Panc1 (cell line): Measurements from ENCODE around the gene MAMLD1. TPM values are rescaled to one million over a fixed set of nuclear protein-coding genes. Genes with fewer than 3 reads are reported as not detected.

Source experiments
- ATAC-seq: fragments of 200-7000 bp; cut with Tn5 transposase; 2 replicates; pipeline ENCODE4 v1.9.1; 2020; ENCODE audit warnings: mild to moderate bottlenecking, moderate library complexity
- BruUV-seq: library from RNA; stranded (reverse); fragments of 400-500 nt; replicated peaks from 2 replicates; lab custom pipeline; 2021; lab: Mats Ljungman, UMichigan
- CTCF ChIA-PET: fragments of 300-600 bp; sonication (Branson Sonifier 250); formaldehyde crosslinking; loops from one replicate; lab custom pipeline; 2022; ENCODE audit warnings: antibody characterized with exemption; lab: Charles Lee
- POLR2A ChIA-PET: fragments of 300-600 bp; sonication (Branson Sonifier 250); formaldehyde crosslinking; loops from one replicate; lab custom pipeline; 2022; ENCODE audit warnings: antibody characterized with exemption; lab: Charles Lee
- DNase-seq: peaks from one replicate; pipeline ENCODE4 v3.0.0-alpha.2; 2010; ENCODE audit warnings: low read depth, low spot score
- H3K27ac ChIP-seq: 2 replicates; pipeline ENCODE4 v1.5.1; 2011; ENCODE audit warnings: mild to moderate bottlenecking, low read length, inconsistent platforms
- H3K27me3 ChIP-seq: fragments of 200-500 bp; sonication (Bioruptor generic); 2 replicates; pipeline ENCODE4 v1.6.0; 2014; ENCODE audit warnings: low read length, inconsistent platforms; ENCODE audit not compliant: control insufficient read depth, insufficient read depth
- H3K36me3 ChIP-seq: fragments of 200-500 bp; sonication (Bioruptor generic); 2 replicates; pipeline ENCODE4 v1.5.1; 2014; ENCODE audit warnings: inconsistent platforms, mild to moderate bottlenecking, low read length, moderate library complexity; ENCODE audit not compliant: control insufficient read depth, insufficient read depth
- H3K4me1 ChIP-seq: 2 replicates; pipeline ENCODE4 v1.5.1; 2011; ENCODE audit warnings: inconsistent platforms, mild to moderate bottlenecking, low read length, moderate library complexity; ENCODE audit not compliant: control insufficient read depth, insufficient read depth
- H3K4me3 ChIP-seq, 2 experiments: 2 replicates each; pipeline ENCODE4 v1.5.1; 2011 to 2012; ENCODE audit warnings: low read depth in 2 of 2, low read length in 2 of 2, mild to moderate bottlenecking in 2 of 2, inconsistent platforms in 1 of 2, moderate library complexity in 1 of 2
- H3K9me3 ChIP-seq: fragments of 200-500 bp; sonication (Bioruptor generic); 2 replicates; pipeline ENCODE4 v1.5.1; 2014; ENCODE audit warnings: low read depth, mild to moderate bottlenecking, inconsistent platforms, low read length, moderate library complexity; ENCODE audit not compliant: control insufficient read depth, insufficient read depth
- CTCF ChIP-seq: fragments of 450-650 bp; IDR thresholded peaks from 2 replicates; pipeline ENCODE4 v1.5.1; 2017; ENCODE audit warnings: mild to moderate bottlenecking
- POLR2AphosphoS5 ChIP-seq: IDR thresholded peaks from 2 replicates; pipeline ENCODE4 v1.6.1; 2012; ENCODE audit warnings: mild to moderate bottlenecking, low read depth, low read length, moderate library complexity
- SIN3A ChIP-seq: IDR thresholded peaks from 2 replicates; pipeline ENCODE4 v1.6.1; 2012; ENCODE audit warnings: low read depth, mild to moderate bottlenecking, low read length, moderate library complexity, borderline replicate concordance; ENCODE audit not compliant: insufficient read depth
- TCF7L2 ChIP-seq: IDR thresholded peaks from 2 replicates; pipeline ENCODE4 v1.6.1; 2011; ENCODE audit warnings: mild to moderate bottlenecking, low read depth, low read length, inconsistent platforms
- in situ Hi-C: cut with HindIII; loops from 2 replicates; pipeline ENCODE4 v1.10.0; 2016; ENCODE audit warnings: low sequenced_read_pairs, low pct_unique_long_range_greater_than_20kb
- intact Hi-C: fragments of 100-400 bp; cut with micrococcal nuclease; formaldehyde crosslinking; loops from one replicate; pipeline ENCODE4 v1.10.0; 2022; ENCODE audit not compliant: unreplicated experiment
- total RNA-seq: library from RNA; stranded (reverse); gene quantifications from one replicate; pipeline ENCODE4 v1.2.1, GENCODE V29; 2021; ENCODE audit not compliant: unreplicated experiment
- TF ChIP-seq, protein P1 (sequence below), 2 experiments: IDR thresholded peaks; 2 replicates each; pipeline ENCODE4 v1.6.1; 2011 to 2012; ENCODE audit warnings: low read depth in 2 of 2, control low read depth in 1 of 2, low read length in 1 of 2, mild to moderate bottlenecking in 1 of 2, moderate library complexity in 1 of 2; ENCODE audit not compliant: insufficient read depth in 1 of 2

The MAMLD1 gene
- total RNA-seq, 1 experiment from 2014 or later = 2.1 TPM

- in situ Hi-C loops = no loop called here
- no peaks in the 10 kb centered on the region; the same call in 1 of the 2 replicates for H3K27me3 ChIP-seq
- intact Hi-C loops = loop anchor here (5.0 to 10.0 kb wide), 2 partner anchors 121 to 319 kb away; no protein-coding TSS in a partner anchor
- no TSS peak for BruUV-seq
- no peaks in the 10 kb centered on the region for H3K36me3 ChIP-seq
- H3K4me3 ChIP-seq = peak overlapping the region; percentile 51 to 84
- H3K27ac ChIP-seq = no peak overlapping the region
- DNase-seq = no peak
- POLR2A ChIA-PET = no interaction called here
- TF ChIP-seq TCF7L2 = no peak
- TF ChIP-seq SIN3A = no peak
- no peak for TF ChIP-seq POLR2AphosphoS5
- TF ChIP-seq CTCF = 0 out of 2 replicates have a peak, but pooled peaks have one; percentile 21
- no peaks in the 10 kb centered on the region for H3K9me3 ChIP-seq
- CTCF ChIA-PET = interaction anchor here (0.6 to 0.7 kb wide), 3 partner anchors 13 to 416 kb away, joined by 3 read pairs; no protein-coding TSS in a partner anchor
- peaks cover 8% of the 10 kb centered on the region; the same call in 1 of the 2 replicates for H3K4me1 ChIP-seq
- ATAC-seq = no peak
Measured at GRCh38 chrX:150365990-150366911, 3.1 kb downstream of the MAMLD1 start.

DNA sequence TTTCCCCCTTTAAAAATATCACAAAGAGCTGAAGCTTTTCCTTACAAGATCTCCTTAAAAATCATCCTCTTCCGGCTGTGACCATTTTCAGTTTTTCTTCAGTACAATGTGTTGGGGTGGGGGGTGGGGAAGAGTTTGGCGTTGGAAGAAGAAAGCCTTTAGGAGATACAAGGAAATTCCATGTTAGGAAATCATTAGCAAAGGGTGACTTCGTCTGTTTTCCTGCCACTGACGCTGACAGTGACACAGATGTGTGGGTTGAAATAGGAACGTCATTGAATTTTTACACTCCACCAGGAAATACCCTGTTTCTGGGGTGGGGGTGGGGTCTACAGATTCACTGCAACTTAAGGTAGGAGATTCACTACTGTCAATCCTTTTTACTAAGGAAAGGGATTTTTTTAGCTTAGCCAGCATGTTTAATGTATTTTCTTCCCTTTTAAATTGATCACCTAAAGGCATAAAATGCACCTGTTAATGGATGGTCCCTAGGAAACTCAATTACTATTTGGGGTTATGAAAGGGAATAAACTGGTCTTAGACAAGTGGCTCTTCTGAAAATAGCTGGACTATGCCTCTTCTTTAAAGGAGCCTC is 3.9 kb downstream of the MAMLD1 start:
- Histone ChIP-seq H3K9me3 (no peaks in the 10 kb centered on the region), H3K4me1 (peaks cover 8% of the 10 kb centered on the region; the same call in 1 of the 2 replicates), H3K36me3 (no peaks in the 10 kb centered on the region), H3K4me3 (peak overlapping the region; percentile 51 to 84), H3K27me3 (no peaks in the 10 kb centered on the region; the same call in 1 of the 2 replicates), H3K27ac (no peak overlapping the region)
- BruUV-seq = no TSS peak
- ATAC-seq (no peak), DNase-seq (no peak)
- in situ Hi-C loops (no loop called here), intact Hi-C loops (loop anchor here (5.0 to 10.0 kb wide), 2 partner anchors 120 to 318 kb away; no protein-coding TSS in a partner anchor)
- TF ChIP-seq POLR2AphosphoS5 = no peak
- TF ChIP-seq, protein P1, sequence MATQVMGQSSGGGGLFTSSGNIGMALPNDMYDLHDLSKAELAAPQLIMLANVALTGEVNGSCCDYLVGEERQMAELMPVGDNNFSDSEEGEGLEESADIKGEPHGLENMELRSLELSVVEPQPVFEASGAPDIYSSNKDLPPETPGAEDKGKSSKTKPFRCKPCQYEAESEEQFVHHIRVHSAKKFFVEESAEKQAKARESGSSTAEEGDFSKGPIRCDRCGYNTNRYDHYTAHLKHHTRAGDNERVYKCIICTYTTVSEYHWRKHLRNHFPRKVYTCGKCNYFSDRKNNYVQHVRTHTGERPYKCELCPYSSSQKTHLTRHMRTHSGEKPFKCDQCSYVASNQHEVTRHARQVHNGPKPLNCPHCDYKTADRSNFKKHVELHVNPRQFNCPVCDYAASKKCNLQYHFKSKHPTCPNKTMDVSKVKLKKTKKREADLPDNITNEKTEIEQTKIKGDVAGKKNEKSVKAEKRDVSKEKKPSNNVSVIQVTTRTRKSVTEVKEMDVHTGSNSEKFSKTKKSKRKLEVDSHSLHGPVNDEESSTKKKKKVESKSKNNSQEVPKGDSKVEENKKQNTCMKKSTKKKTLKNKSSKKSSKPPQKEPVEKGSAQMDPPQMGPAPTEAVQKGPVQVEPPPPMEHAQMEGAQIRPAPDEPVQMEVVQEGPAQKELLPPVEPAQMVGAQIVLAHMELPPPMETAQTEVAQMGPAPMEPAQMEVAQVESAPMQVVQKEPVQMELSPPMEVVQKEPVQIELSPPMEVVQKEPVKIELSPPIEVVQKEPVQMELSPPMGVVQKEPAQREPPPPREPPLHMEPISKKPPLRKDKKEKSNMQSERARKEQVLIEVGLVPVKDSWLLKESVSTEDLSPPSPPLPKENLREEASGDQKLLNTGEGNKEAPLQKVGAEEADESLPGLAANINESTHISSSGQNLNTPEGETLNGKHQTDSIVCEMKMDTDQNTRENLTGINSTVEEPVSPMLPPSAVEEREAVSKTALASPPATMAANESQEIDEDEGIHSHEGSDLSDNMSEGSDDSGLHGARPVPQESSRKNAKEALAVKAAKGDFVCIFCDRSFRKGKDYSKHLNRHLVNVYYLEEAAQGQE (IDR thresholded peaks at IDR 0.05; ENCODE audit: insufficient read depth in 1 of 2, low read depth in 2 of 2, low read length in 1 of 2) = no peak
- TF ChIP-seq CTCF = no peak
- no peak for TF ChIP-seq SIN3A
- no peak for TF ChIP-seq TCF7L2
- CTCF ChIA-PET = interaction anchor here (0.6 to 0.7 kb wide), 2 partner anchors 390 to 417 kb away, joined by 3 read pairs; no protein-coding TSS in a partner anchor
- POLR2A ChIA-PET = no interaction called here
